Measurements from ENCODE around the gene CYP2J2. TPM values are rescaled to one million over a fixed set of nuclear protein-coding genes. Genes with fewer than 3 reads are reported as not detected.

Gene CYP2J2
- total RNA-seq, 3 donors from 2014 or later (not counting 1 experiment from before 2014, with no cell fraction given): 0.20 to 0.21 TPM; not detected in 1

- no peak overlapping the region for H3K4me3 Mint-ChIP-seq
- 11% methylated on average over 4 of the region's 6 CpGs for WGBS (ENCODE audit: insufficient coverage)
- ATAC-seq: peak; percentile 62 to 94 (median 75)
- Histone ChIP-seq H3K9me3 (ENCODE audit: control insufficient read depth, insufficient read depth, low read length) (no peaks in the 10 kb centered on the region), H3K27ac (ENCODE audit: low read length) (no peak overlapping the region), H3K27me3 (ENCODE audit: control insufficient read depth, insufficient read depth, low read length) (peaks cover 4% of the 10 kb centered on the region), H3K4me3 (ENCODE audit: low read length) (no peak overlapping the region), H3K4me1 (ENCODE audit: control insufficient read depth, insufficient read depth, low read length) (no peaks in the 10 kb centered on the region), H3K36me3 (ENCODE audit: control insufficient read depth, insufficient read depth, low read length) (no peaks in the 10 kb centered on the region)
- no peaks in the 10 kb centered on the region for H3K9me3 Mint-ChIP-seq
- intact Hi-C loops (cut with micrococcal nuclease): loop anchor here (2.0 to 5.0 kb wide), 2 partner anchors 68 to 1205 kb away; no protein-coding TSS in a partner anchor
- H3K27ac Mint-ChIP-seq: no peak overlapping the region
- peak in 1 of 2 donors; percentile 79 for DNase-seq
- TF ChIP-seq CTCF (IDR thresholded peaks at IDR 0.05): peak; percentile 78
- H3K4me1 Mint-ChIP-seq: no peaks in the 10 kb centered on the region
- H3K27me3 Mint-ChIP-seq (ENCODE audit: low read depth in 2 of 2): peaks cover 13 to 17% of the 10 kb centered on the region in 2 donors
- no peaks in the 10 kb centered on the region for H3K36me3 Mint-ChIP-seq
These were observed 20.7 kb upstream of the CYP2J2 start for GRCh38 chr1:59947047-59947938.

- no peak overlapping the region for H3K27ac Mint-ChIP-seq
- WGBS (ENCODE audit: insufficient coverage): 27% methylated on average over 1 of the region's 1 CpG
- H3K4me1 ChIP-seq (ENCODE audit: control insufficient read depth, insufficient read depth, low read length): no peaks in the 10 kb centered on the region
- TF ChIP-seq CTCF (IDR thresholded peaks at IDR 0.05): no peak
- no peaks in the 10 kb centered on the region for H3K36me3 ChIP-seq (ENCODE audit: control insufficient read depth, insufficient read depth, low read length)
- no peak overlapping the region for H3K27ac ChIP-seq (ENCODE audit: low read length)
- H3K27me3 ChIP-seq (ENCODE audit: control insufficient read depth, insufficient read depth, low read length): peaks cover 4% of the 10 kb centered on the region
- H3K27me3 Mint-ChIP-seq (ENCODE audit: low read depth in 2 of 2): peaks cover 16 to 17% of the 10 kb centered on the region in 2 donors
- ATAC-seq: no peak
- H3K4me3 ChIP-seq (ENCODE audit: low read length): no peak overlapping the region
- H3K4me1 Mint-ChIP-seq: no peaks in the 10 kb centered on the region
- H3K36me3 Mint-ChIP-seq: no peaks in the 10 kb centered on the region
- H3K4me3 Mint-ChIP-seq: no peak overlapping the region
- no peak for DNase-seq
- intact Hi-C loops (cut with micrococcal nuclease): loop anchor here (2.0 to 5.0 kb wide), 2 partner anchors 67 to 1203 kb away; no protein-coding TSS in a partner anchor
- no peaks in the 10 kb centered on the region for H3K9me3 ChIP-seq (ENCODE audit: control insufficient read depth, insufficient read depth, low read length)
- no peaks in the 10 kb centered on the region for H3K9me3 Mint-ChIP-seq
These were observed 19.2 kb upstream of the CYP2J2 start for GRCh38 chr1:59945790-59946189.

- 77% methylated on average over 4 of the region's 4 CpGs for WGBS (ENCODE audit: insufficient coverage)
- Histone ChIP-seq H3K36me3 (ENCODE audit: control insufficient read depth, insufficient read depth, low read length) (no peaks in the 10 kb centered on the region), H3K27me3 (ENCODE audit: control insufficient read depth, insufficient read depth, low read length) (peaks cover 2% of the 10 kb centered on the region), H3K27ac (ENCODE audit: low read length) (no peak overlapping the region), H3K4me1 (ENCODE audit: control insufficient read depth, insufficient read depth, low read length) (no peaks in the 10 kb centered on the region), H3K4me3 (ENCODE audit: low read length) (no peak overlapping the region), H3K9me3 (ENCODE audit: control insufficient read depth, insufficient read depth, low read length) (no peaks in the 10 kb centered on the region)
- DNase-seq (no peak), ATAC-seq (no peak)
- Mint-ChIP-seq H3K27me3 (ENCODE audit: low read depth in 2 of 2) (peaks cover 25 to 33% of the 10 kb centered on the region in 2 donors), H3K36me3 (peaks cover 7% of the 10 kb centered on the region), H3K4me1 (no peaks in the 10 kb centered on the region), H3K9me3 (peaks cover 0 to 7% of the 10 kb centered on the region in 2 donors), H3K4me3 (no peak overlapping the region), H3K27ac (no peak overlapping the region)
- intact Hi-C loops (cut with micrococcal nuclease): no loop called here
- no peak for TF ChIP-seq CTCF (IDR thresholded peaks at IDR 0.05)
These were observed 12.8 kb upstream of the CYP2J2 start for GRCh38 chr1:59939393-59939792.
